ENCODE measurements around the gene SORBS1. TPM values are rescaled to one million over a fixed set of nuclear protein-coding genes. Genes with fewer than 3 reads are reported as not detected.
A peak's percentile ranks its signal among the peaks of the same experiment; 100 is the strongest.

SORBS1 gene
- total RNA-seq, 1 donor from 2014 or later: 416 TPM

DNA sequence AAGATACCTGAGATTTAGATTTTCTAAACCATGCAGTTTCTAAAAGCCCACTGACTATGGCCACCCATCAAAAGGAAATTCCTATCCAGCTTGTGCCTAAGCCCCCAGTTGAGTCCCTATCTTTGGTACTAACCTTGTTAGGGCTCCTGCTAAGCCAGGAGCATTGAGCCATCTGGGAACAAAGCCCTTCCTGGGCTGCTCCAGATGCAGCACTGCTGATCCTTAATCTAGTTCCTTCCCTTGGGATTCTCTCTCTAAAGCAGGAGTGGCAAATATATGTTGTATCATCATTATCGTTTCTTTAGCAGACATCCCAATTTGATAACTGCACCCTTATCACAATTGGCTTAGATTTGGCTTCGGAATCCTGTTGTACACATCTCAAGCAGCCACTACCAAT is 245.7 kb downstream of the SORBS1 start:
- Histone ChIP-seq H3K4me1 (peaks cover 21 to 55% of the 10 kb centered on the region in 2 donors), H3K9me3 (no peaks in the 10 kb centered on the region), H3K27ac (peak overlapping the region; percentile 27 to 31), H3K27me3 (no peaks in the 10 kb centered on the region), H3K4me3 (no peak overlapping the region), H3K36me3 (peaks cover 54 to 81% of the 10 kb centered on the region in 2 donors)
- intact Hi-C loops (cut with DNase I): no loop called here
- DNase-seq (ENCODE audit: low spot score in 2 of 2): no peak
- TF ChIP-seq, protein P1, sequence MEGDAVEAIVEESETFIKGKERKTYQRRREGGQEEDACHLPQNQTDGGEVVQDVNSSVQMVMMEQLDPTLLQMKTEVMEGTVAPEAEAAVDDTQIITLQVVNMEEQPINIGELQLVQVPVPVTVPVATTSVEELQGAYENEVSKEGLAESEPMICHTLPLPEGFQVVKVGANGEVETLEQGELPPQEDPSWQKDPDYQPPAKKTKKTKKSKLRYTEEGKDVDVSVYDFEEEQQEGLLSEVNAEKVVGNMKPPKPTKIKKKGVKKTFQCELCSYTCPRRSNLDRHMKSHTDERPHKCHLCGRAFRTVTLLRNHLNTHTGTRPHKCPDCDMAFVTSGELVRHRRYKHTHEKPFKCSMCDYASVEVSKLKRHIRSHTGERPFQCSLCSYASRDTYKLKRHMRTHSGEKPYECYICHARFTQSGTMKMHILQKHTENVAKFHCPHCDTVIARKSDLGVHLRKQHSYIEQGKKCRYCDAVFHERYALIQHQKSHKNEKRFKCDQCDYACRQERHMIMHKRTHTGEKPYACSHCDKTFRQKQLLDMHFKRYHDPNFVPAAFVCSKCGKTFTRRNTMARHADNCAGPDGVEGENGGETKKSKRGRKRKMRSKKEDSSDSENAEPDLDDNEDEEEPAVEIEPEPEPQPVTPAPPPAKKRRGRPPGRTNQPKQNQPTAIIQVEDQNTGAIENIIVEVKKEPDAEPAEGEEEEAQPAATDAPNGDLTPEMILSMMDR (IDR thresholded peaks at IDR 0.05): no peak

DNA sequence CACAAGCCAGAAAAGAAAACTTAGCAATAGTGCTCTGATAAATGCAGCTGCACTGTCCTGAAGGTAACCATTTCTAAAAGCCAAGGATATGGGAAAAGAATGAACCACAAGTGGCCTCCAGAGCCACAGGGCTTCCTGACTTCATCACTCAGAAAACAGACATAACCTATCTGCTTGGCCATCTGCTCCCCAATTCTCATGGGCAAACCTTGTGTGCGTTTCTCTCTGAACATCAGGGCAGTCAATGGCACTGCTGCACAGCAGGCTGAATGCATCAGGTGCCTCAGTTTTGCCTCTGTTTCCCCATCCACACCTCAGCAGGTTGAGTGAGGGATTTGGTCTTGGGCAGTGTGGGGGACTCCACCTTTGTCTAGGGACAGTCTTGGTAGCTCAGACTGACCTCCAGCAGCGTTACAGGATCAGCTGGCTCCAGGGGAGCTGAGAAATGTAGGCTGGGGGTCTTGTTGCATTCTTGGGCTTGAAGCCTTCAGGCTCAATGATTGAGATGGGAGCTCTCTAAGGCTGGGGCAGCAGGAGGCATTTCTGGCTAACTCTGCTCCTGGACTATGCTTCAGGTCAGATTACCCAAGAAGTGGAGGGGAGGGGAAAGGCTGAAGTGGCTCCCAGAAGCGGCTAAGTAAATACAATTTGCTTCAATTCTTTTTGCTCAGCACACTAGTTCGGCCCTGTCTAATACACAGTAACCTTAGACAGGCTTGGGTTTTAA is 246.8 kb downstream of the SORBS1 start:
- Histone ChIP-seq H3K9me3 (no peaks in the 10 kb centered on the region), H3K4me3 (no peak overlapping the region), H3K27ac (peak overlapping the region; percentile 58 to 70), H3K4me1 (peaks cover 22 to 60% of the 10 kb centered on the region in 2 donors), H3K27me3 (no peaks in the 10 kb centered on the region), H3K36me3 (peaks cover 46 to 70% of the 10 kb centered on the region in 2 donors)
- intact Hi-C loops (cut with DNase I): no loop called here
- TF ChIP-seq, protein P1 (IDR thresholded peaks at IDR 0.05): no peak
- no peak for DNase-seq (ENCODE audit: low spot score in 2 of 2)

DNA sequence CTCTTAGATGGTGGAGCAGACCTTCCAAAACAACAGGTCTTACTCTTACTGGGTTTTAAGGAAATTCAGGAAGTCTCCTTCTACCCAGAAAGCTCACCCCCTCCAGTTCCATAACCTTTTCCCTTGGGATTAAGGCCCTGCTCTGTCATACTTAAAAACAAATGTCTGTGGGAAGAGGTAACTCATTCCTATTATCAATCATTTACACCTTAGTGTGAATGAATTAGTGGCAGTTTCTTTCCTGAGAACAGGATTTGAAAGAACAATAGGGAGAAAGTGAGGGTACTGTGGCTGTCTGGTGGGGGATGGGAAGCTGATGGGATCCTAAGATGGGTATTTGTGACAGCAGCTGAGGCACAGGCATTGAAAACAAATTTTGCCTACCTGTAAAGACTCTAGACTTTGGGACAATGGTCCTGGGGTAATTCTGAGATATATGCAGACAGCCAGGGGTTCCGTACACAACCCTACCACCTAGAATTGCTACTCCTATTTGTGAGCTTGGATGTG is 248.1 kb downstream of the SORBS1 start:
- Histone ChIP-seq H3K27me3 (no peaks in the 10 kb centered on the region), H3K9me3 (no peaks in the 10 kb centered on the region), H3K4me3 (no peak overlapping the region), H3K27ac (peak overlapping the region; percentile 58 to 70), H3K4me1 (peaks cover 25 to 71% of the 10 kb centered on the region in 2 donors), H3K36me3 (peaks cover 42 to 57% of the 10 kb centered on the region in 2 donors)
- DNase-seq (ENCODE audit: low spot score in 2 of 2): no peak
- TF ChIP-seq, protein P1 (IDR thresholded peaks at IDR 0.05): no peak
- intact Hi-C loops (cut with DNase I): no loop called here

DNA sequence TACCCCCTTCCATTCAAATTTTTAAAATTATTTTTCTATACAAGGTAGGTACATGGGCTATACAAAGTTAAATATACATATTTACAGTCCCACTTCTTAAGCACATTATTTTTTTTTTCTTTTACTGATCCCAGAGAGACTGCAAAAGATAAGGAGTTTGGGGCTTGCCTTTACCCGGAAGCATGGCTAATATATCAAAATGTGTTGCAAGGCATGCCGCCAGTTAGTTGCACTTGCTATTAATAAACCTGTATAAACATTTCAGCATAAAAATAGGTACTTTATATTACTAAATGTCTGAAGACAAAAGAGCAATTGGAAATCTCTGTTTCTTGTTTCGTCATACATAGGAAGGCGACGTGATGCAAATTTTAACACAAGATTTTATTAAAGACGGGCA is 248.9 kb downstream of the SORBS1 start:
- TF ChIP-seq, protein P1 (IDR thresholded peaks at IDR 0.05): no peak
- Histone ChIP-seq H3K9me3 (no peaks in the 10 kb centered on the region), H3K36me3 (peaks cover 34 to 49% of the 10 kb centered on the region in 2 donors), H3K4me1 (peaks cover 25 to 72% of the 10 kb centered on the region in 2 donors), H3K4me3 (no peak overlapping the region), H3K27me3 (no peaks in the 10 kb centered on the region), H3K27ac (peak overlapping the region; percentile 58 to 80)
- peak in 1 of 2 donors; percentile 80 for DNase-seq (ENCODE audit: low spot score in 2 of 2)
- intact Hi-C loops (cut with DNase I): no loop called here

DNA sequence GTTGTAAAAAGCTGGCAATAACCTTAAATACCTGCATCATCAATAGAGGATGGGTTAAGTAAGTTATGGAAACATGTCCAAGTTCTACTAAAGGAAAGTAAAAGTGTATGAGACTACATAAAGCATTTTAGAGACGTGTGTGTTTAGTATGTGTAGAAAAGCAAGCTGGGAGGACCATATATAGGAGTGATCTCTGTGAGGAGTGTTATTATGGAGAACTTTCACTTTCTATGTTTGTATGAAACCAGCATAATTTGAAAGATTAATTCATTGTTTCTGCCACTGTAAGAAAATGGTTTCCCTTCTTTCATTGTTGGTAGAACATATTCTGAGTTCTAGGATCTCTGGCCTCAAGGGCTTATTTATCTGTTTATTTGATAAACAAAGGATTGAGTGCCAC is 251.2 kb downstream of the SORBS1 start:
- DNase-seq (ENCODE audit: low spot score in 2 of 2): no peak
- intact Hi-C loops (cut with DNase I): loop anchor here (5.0 kb wide), 1 partner anchor 63 kb away; no protein-coding TSS in a partner anchor
- H3K9me3 ChIP-seq: no peaks in the 10 kb centered on the region
- H3K4me1 ChIP-seq: peaks cover 25 to 59% of the 10 kb centered on the region in 2 donors
- H3K27ac ChIP-seq: peak overlapping the region; percentile 68 to 80
- H3K27me3 ChIP-seq: no peaks in the 10 kb centered on the region
- H3K4me3 ChIP-seq: no peak overlapping the region
- TF ChIP-seq, protein P1 (IDR thresholded peaks at IDR 0.05): no peak
- H3K36me3 ChIP-seq: peaks cover 22 to 26% of the 10 kb centered on the region in 2 donors

Data from ascending aorta (tissue), 2 donors.